IMR-90 (cell line): Measurements from ENCODE around the gene VPS35. TPM values are rescaled to one million over a fixed set of nuclear protein-coding genes. Genes with fewer than 3 reads are reported as not detected.

ENCODE experiments used
- ATAC-seq: fragments of 200-7000 bp; cut with Tn5 transposase; 2 replicates; pipeline ENCODE4 v1.9.1; 2020; ENCODE audit warnings: low read depth, mild to moderate bottlenecking, moderate library complexity
- BruUV-seq: library from RNA; stranded (reverse); fragments of 400-500 nt; replicated peaks from 2 replicates; lab custom pipeline; 2021; lab: Mats Ljungman, UMichigan
- CTCF ChIA-PET: fragments of 300-600 bp; formaldehyde crosslinking; extraction: SDS; loops from one replicate; lab custom pipeline; 2021; ENCODE audit warnings: antibody characterized with exemption; lab: Yijun Ruan, JAX
- POLR2A ChIA-PET: fragments of 300-600 bp; sonication (Branson Sonifier 250); formaldehyde crosslinking; loops from one replicate; lab custom pipeline; 2022; ENCODE audit warnings: antibody characterized with exemption; ENCODE audit not compliant: unreplicated experiment; lab: Charles Lee
- DNase-seq: peaks from one replicate; pipeline ENCODE4 v3.0.0; 2013
- H2AFZ ChIP-seq: replicated peaks from 2 replicates; pipeline ENCODE3; 2013; ENCODE audit warnings: low read length, mild to moderate bottlenecking; ENCODE audit not compliant: poor library complexity
- H2AK5ac ChIP-seq: 2 replicates; pipeline ENCODE4 v1.6.1; 2013; ENCODE audit warnings: low read depth, low read length, inconsistent platforms
- H2AK9ac ChIP-seq: replicated peaks from 2 replicates; pipeline ENCODE3; 2013; ENCODE audit warnings: mild to moderate bottlenecking, low read depth, low read length, moderate library complexity; ENCODE audit not compliant: poor library complexity
- H2BK120ac ChIP-seq: 2 replicates; pipeline ENCODE4 v1.6.1; 2013; ENCODE audit warnings: low read depth, low read length, inconsistent platforms
- H2BK15ac ChIP-seq: 3 replicates; pipeline ENCODE4 v1.6.1; 2013; ENCODE audit warnings: low read depth, low read length, inconsistent platforms
- H2BK20ac ChIP-seq: 2 replicates; pipeline ENCODE4 v1.6.1; 2013; ENCODE audit warnings: low read depth, mild to moderate bottlenecking, inconsistent platforms, low read length, moderate library complexity
- H2BK5ac ChIP-seq: 2 replicates; pipeline ENCODE4 v1.6.1; 2013; ENCODE audit warnings: mild to moderate bottlenecking, low read depth, low read length, inconsistent platforms; ENCODE audit not compliant: poor library complexity, severe bottlenecking
- H3K14ac ChIP-seq: replicated peaks from 2 replicates; pipeline ENCODE4 v1.6.1; 2013; ENCODE audit warnings: low read depth, low read length, inconsistent platforms
- H3K18ac ChIP-seq: 2 replicates; pipeline ENCODE4 v1.6.1; 2013; ENCODE audit warnings: low read depth, low read length, control low read depth
- H3K23ac ChIP-seq: 2 replicates; pipeline ENCODE4 v1.6.1; 2013; ENCODE audit warnings: low read depth, low read length, inconsistent platforms
- H3K27ac ChIP-seq: 2 replicates; pipeline ENCODE4 v1.5.1; 2013; ENCODE audit warnings: mild to moderate bottlenecking, control low read depth, low read length; ENCODE audit not compliant: insufficient read depth
- H3K27me3 ChIP-seq: 2 replicates; pipeline ENCODE4 v1.6.1; 2013; ENCODE audit warnings: low read length; ENCODE audit not compliant: control insufficient read depth, insufficient read depth
- H3K36me3 ChIP-seq: 2 replicates; pipeline ENCODE4 v1.6.1; 2013; ENCODE audit warnings: low read length, mixed read lengths; ENCODE audit not compliant: control insufficient read depth, insufficient read depth
- H3K4ac ChIP-seq: 2 replicates; pipeline ENCODE4 v1.6.1; 2013; ENCODE audit warnings: low read depth, low read length, inconsistent platforms
- H3K4me1 ChIP-seq: 2 replicates; pipeline ENCODE4 v1.6.1; 2013; ENCODE audit warnings: low read length, mixed read lengths; ENCODE audit not compliant: control insufficient read depth, insufficient read depth
- H3K4me2 ChIP-seq: 2 replicates; pipeline ENCODE4 v1.6.1; 2013; ENCODE audit warnings: low read depth, mild to moderate bottlenecking, control low read depth, low read length, moderate library complexity
- H3K4me3 ChIP-seq: 2 replicates; pipeline ENCODE4 v1.5.1; 2013; ENCODE audit warnings: low read depth, mild to moderate bottlenecking, control low read depth, low read length, moderate library complexity; ENCODE audit not compliant: insufficient read depth
- H3K56ac ChIP-seq: 2 replicates; pipeline ENCODE4 v1.6.1; 2013; ENCODE audit warnings: low read length, inconsistent platforms; ENCODE audit not compliant: insufficient read depth; ENCODE audit errors: extremely low read depth
- H3K79me1 ChIP-seq, 2 experiments: 2 replicates each; pipeline ENCODE4 v1.6.1; 2013; ENCODE audit warnings: low read length in 2 of 2, inconsistent platforms in 1 of 2, low read depth in 1 of 2
- H3K9ac ChIP-seq: 2 replicates; pipeline ENCODE4 v1.6.1; 2013; ENCODE audit warnings: low read depth, low read length, control low read depth
- H3K9me1 ChIP-seq: 2 replicates; pipeline ENCODE4 v1.6.1; 2013; ENCODE audit warnings: low read length, inconsistent platforms; ENCODE audit not compliant: insufficient read depth
- H3K9me3 ChIP-seq: 2 replicates; pipeline ENCODE4 v1.6.1; 2013; ENCODE audit warnings: low read length; ENCODE audit not compliant: control insufficient read depth, insufficient read depth
- H4K20me1 ChIP-seq: 2 replicates; pipeline ENCODE4 v1.6.1; 2013; ENCODE audit warnings: low read length, inconsistent platforms; ENCODE audit not compliant: insufficient read depth
- H4K5ac ChIP-seq: 2 replicates; pipeline ENCODE4 v1.6.1; 2013; ENCODE audit warnings: mild to moderate bottlenecking, low read depth, low read length, control low read depth
- H4K8ac ChIP-seq, 2 experiments: 2 replicates each; pipeline ENCODE4 v1.6.1; 2013; ENCODE audit warnings: low read depth in 2 of 2, low read length in 2 of 2, control low read depth in 1 of 2, inconsistent platforms in 1 of 2
- H4K91ac ChIP-seq: 2 replicates; pipeline ENCODE4 v1.6.1; 2013; ENCODE audit warnings: low read depth, low read length, inconsistent platforms; ENCODE audit not compliant: insufficient read depth
- BHLHE40 ChIP-seq: fragments of 150-350 bp; IDR thresholded peaks from 2 replicates; pipeline ENCODE4 v1.6.1; 2016; ENCODE audit warnings: mild to moderate bottlenecking, low read depth, low read length
- CEBPB ChIP-seq: IDR thresholded peaks from 2 replicates; pipeline ENCODE4 v1.6.1; 2012; ENCODE audit warnings: low read depth, low read length, improper control_type of control experiment
- CHD1 ChIP-seq: IDR thresholded peaks from 2 replicates; pipeline ENCODE4 v1.6.1; 2012; ENCODE audit warnings: low read depth, low read length, improper control_type of control experiment
- CTCF ChIP-seq: conservative IDR thresholded peaks from 2 replicates; pipeline ENCODE4 v1.5.1; 2012; ENCODE audit warnings: mild to moderate bottlenecking, low read depth, low read length, improper control_type of control experiment
- ELK1 ChIP-seq: fragments of 150-350 bp; IDR thresholded peaks from 2 replicates; pipeline ENCODE4 v1.6.1; 2016; ENCODE audit warnings: low read depth, mild to moderate bottlenecking, low read length, moderate library complexity, borderline replicate concordance
- FOS ChIP-seq: fragments of 150-350 bp; IDR thresholded peaks from 2 replicates; pipeline ENCODE4 v1.6.1; 2016; ENCODE audit warnings: low read depth, low read length
- MAFK ChIP-seq: IDR thresholded peaks from 2 replicates; pipeline ENCODE4 v1.6.1; 2012; ENCODE audit warnings: low read depth, low read length, improper control_type of control experiment
- MAZ ChIP-seq: IDR thresholded peaks from 2 replicates; pipeline ENCODE4 v1.6.1; 2012; ENCODE audit warnings: low read depth, mild to moderate bottlenecking, low read length, improper control_type of control experiment, moderate library complexity, borderline replicate concordance
- MXI1 ChIP-seq: IDR thresholded peaks from 2 replicates; pipeline ENCODE4 v1.6.1; 2012; ENCODE audit warnings: low read depth, mild to moderate bottlenecking, low read length, moderate library complexity, borderline replicate concordance
- NFE2L2 ChIP-seq: fragments of 150-350 bp; IDR thresholded peaks from 2 replicates; pipeline ENCODE4 v1.6.1; 2016; ENCODE audit warnings: low read depth, mild to moderate bottlenecking, low read length
- POLR2A ChIP-seq: IDR thresholded peaks from 2 replicates; pipeline ENCODE4 v1.6.1; 2012; ENCODE audit warnings: mild to moderate bottlenecking, low read depth, low read length
- RAD21 ChIP-seq: IDR thresholded peaks from 2 replicates; pipeline ENCODE4 v1.6.1; 2012; ENCODE audit warnings: low read length, improper control_type of control experiment
- RCOR1 ChIP-seq: IDR thresholded peaks from 2 replicates; pipeline ENCODE4 v1.6.1; 2012; ENCODE audit warnings: mild to moderate bottlenecking, low read length, improper control_type of control experiment; ENCODE audit not compliant: insufficient replicate concordance
- RFX5 ChIP-seq: IDR thresholded peaks from 2 replicates; pipeline ENCODE4 v1.8.0; 2012; ENCODE audit warnings: low read depth, mild to moderate bottlenecking, low read length, moderate library complexity
- SMC3 ChIP-seq: fragments of 150-350 bp; IDR thresholded peaks from 2 replicates; pipeline ENCODE4 v1.6.1; 2016; ENCODE audit warnings: low read depth, mild to moderate bottlenecking, antibody characterized with exemption, low read length, moderate library complexity
- USF2 ChIP-seq: fragments of 150-350 bp; IDR thresholded peaks from 2 replicates; pipeline ENCODE4 v1.6.1; 2017; ENCODE audit warnings: mild to moderate bottlenecking, antibody characterized with exemption, low read length, low read depth
- WGBS, 2 experiments: methylation state at CpG; one replicate each; pipeline versions ENCODE4 v1.1.5 to v1.1.7; 2013; ENCODE audit warnings: missing lambda C conversion rate in 2 of 2; ENCODE audit not compliant: insufficient read length in 1 of 2; ENCODE audit errors: extremely low coverage in 2 of 2; 5-methylcytosine and 5-hydroxymethylcytosine counted together
- dilution Hi-C: fragments of 300-500 bp; cut with HindIII; formaldehyde crosslinking; loops from one replicate; pipeline ENCODE4 v1.14.3; 2018; ENCODE audit warnings: low sequenced_read_pairs; ENCODE audit not compliant: unreplicated experiment
- in situ Hi-C: fragments of 300-500 bp; cut with MboI; formaldehyde crosslinking; loops from 3 replicates; pipeline ENCODE4 v1.14.3; 2019; ENCODE audit warnings: low sequenced_read_pairs, inconsistent platforms, mixed read lengths
- intact Hi-C: fragments of 100-400 bp; cut with micrococcal nuclease; formaldehyde crosslinking; loops from 2 replicates; pipeline ENCODE4 v1.10.0; 2022
- polyA plus RNA-seq, 3 experiments: library from polyadenylated mRNA; depleted of rRNA; stranded (reverse); fragments of >200 nt; gene quantifications; 2 replicates each; pipeline ENCODE4 v1.2.3, GENCODE V29; 2012; ENCODE audit warnings: low replicate concordance in 1 of 3
- total RNA-seq: library from RNA; depleted of rRNA; stranded (reverse); fragments of >200 nt; gene quantifications from 2 replicates; pipeline ENCODE4 v1.2.3, GENCODE V29; 2012

Gene VPS35
- total and polyA plus RNA-seq, 2 of the 4 experiments (the other 2 are of a cell fraction), result 42.3 to 89.4 TPM

GRCh38 chr16:46713634-46714033, 24.7 kb upstream of the VPS35 start:
- ChIA-PET CTCF (no interaction called here), POLR2A (no interaction called here)
- no peak overlapping the region for H2BK5ac ChIP-seq
- H2AFZ ChIP-seq, result no peak overlapping the region
- H2BK120ac ChIP-seq, result no peak overlapping the region
- no peaks in the 10 kb centered on the region for H3K27me3 ChIP-seq
- no peak overlapping the region for H4K5ac ChIP-seq
- H3K23ac ChIP-seq, result no peak overlapping the region
- no peak overlapping the region for H2BK20ac ChIP-seq
- ATAC-seq (no peak), DNase-seq (no peak)
- H3K14ac ChIP-seq, result no peak overlapping the region
- H3K9me1 ChIP-seq, result no peaks in the 10 kb centered on the region
- BruUV-seq, result no TSS peak
- dilution Hi-C loops, result no loop called here
- TF ChIP-seq ELK1 (no peak), POLR2A (no peak), USF2 (no peak), SMC3 (no peak), CEBPB (no peak), BHLHE40 (no peak), RCOR1 (no peak), CTCF (no peak), CHD1 (no peak), MAZ (no peak), FOS (no peak), NFE2L2 (no peak), MAFK (no peak), RAD21 (no peak), RFX5 (no peak), MXI1 (no peak)
- intact Hi-C loops, result no loop called here
- no peaks in the 10 kb centered on the region for H4K20me1 ChIP-seq
- H2BK15ac ChIP-seq, result no peak overlapping the region
- H3K4ac ChIP-seq, result no peak overlapping the region
- H3K9ac ChIP-seq, result no peak overlapping the region
- H3K4me1 ChIP-seq, result no peaks in the 10 kb centered on the region
- H3K27ac ChIP-seq, result no peak overlapping the region
- 60% methylated on average over 3 of the region's 3 CpGs; no CpG with 5 or more reads in 1 of the 2 experiments for WGBS, 2 experiments
- in situ Hi-C loops, result no loop called here
- H2AK9ac ChIP-seq, result no peak overlapping the region
- no peak overlapping the region for H3K56ac ChIP-seq
- no peak overlapping the region for H3K4me2 ChIP-seq
- no peak overlapping the region for H4K8ac ChIP-seq
- H3K79me1 ChIP-seq, result no peaks in the 10 kb centered on the region
- H3K9me3 ChIP-seq, result no peaks in the 10 kb centered on the region
- no peaks in the 10 kb centered on the region for H3K36me3 ChIP-seq
- H2AK5ac ChIP-seq, result no peak overlapping the region
- H3K18ac ChIP-seq, result no peak overlapping the region
- H3K4me3 ChIP-seq, result no peak overlapping the region
- H4K91ac ChIP-seq, result no peak overlapping the region
